Stimulated activated CD4-positive, alpha-beta T cell treated with anti-CD3 and anti-CD28 coated beads, Interleukin-1b, Interleukin-23, amount 100 ng/mL, for 1 hour (primary cell): ENCODE measurements around the gene PPM1H.
"Not testable (repeated sequence)": the region's sequence is repeated elsewhere in the genome, so short reads cannot be mapped to it uniquely, and the experiment has no call there.

ENCODE experiments used
- DNase-seq, 2 donors: peaks; one replicate each; pipeline ENCODE4 v3.0.0-alpha.2; 2020; ENCODE audit warnings: low read depth in 2 of 2

PPM1H gene, protein sequence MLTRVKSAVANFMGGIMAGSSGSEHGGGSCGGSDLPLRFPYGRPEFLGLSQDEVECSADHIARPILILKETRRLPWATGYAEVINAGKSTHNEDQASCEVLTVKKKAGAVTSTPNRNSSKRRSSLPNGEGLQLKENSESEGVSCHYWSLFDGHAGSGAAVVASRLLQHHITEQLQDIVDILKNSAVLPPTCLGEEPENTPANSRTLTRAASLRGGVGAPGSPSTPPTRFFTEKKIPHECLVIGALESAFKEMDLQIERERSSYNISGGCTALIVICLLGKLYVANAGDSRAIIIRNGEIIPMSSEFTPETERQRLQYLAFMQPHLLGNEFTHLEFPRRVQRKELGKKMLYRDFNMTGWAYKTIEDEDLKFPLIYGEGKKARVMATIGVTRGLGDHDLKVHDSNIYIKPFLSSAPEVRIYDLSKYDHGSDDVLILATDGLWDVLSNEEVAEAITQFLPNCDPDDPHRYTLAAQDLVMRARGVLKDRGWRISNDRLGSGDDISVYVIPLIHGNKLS

DNA sequence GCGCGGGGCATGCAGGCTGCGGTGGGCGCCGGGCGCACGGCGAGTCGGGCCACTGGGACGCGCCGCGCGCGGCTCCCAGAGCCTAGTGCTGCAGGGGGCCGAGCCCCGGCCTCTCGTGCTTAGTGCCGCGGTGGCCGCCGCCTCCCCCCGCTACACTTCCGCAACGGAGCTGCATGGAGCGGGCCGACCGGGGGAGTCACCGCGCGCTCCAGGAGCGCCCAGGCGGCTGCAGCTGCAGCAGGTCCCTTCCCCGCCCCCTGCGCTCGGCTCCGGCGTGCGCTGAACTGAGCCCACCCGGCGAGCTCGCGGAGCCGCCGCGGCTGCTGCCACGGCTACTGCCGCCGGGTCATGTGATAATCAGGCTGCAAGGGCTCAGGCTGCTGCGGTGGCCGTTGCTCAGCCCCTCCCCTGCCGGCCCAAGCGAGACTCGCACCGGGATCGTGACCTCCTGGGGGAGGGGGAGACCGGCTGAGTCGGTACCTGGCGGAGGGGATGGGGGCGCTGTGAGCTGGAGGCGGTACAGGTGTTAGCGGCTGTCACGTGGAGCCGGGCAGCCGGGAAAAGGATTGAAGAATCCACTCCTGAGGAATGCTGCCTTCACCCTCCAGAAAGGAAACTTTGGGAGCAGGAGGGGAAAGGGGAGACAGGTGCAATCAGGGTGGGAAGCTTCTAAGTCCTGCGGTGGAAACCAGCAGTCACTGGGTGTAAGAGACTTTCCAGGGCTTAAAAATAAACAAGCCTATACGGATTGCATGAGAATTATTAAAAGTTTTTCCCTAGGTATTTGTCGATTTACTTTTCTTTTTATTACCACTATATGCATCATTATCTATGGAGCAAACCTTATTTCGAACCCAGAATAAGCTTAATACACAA, at the start of gene PPM1H:
PPM1H (minus strand) TSS at position 352 of the 876 bp plus-strand sequence. CDS start 414 bp downstream, outside the sequence.
- no peak for DNase-seq

DNA sequence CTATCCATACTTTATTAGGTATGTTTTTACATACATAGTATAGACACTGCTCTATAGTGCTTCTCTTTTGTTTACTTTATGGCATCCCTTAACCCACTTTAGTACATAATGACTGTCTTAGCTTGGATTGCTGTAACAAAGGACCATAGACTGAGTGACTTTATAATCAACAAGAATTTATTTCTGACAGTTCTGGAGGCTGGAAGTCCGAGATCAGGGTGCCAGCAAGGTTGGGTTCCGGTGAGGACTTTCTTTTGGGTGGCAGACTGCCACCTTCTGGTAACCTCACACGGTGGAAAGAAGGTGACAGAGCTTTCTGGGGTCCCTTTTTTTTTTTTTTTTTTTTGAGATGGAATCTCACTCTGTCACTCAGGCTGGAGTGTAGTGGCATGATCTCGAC, 48.6 kb upstream of the PPM1H start:
- DNase-seq = no peak

DNA sequence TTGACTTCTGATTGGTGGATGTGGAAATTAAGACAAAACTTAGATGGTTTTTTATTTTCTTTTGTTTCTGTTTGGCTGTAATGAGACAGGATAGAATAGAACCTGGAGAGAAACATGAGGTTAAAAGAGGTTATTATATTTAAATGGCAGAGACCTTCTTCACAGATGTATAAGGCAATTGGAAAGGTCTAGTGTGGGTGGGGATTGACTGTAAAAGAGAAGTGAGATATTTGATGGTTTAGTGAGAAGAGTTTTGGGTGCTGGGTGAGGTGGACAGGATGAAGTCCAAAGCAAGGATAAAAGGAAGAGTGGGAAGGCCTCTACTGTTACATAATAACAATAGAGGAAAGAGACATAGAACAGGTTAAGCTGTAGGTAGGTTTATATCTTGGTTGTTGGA, 43.8 kb upstream of the PPM1H start:
- DNase-seq = no peak

DNA sequence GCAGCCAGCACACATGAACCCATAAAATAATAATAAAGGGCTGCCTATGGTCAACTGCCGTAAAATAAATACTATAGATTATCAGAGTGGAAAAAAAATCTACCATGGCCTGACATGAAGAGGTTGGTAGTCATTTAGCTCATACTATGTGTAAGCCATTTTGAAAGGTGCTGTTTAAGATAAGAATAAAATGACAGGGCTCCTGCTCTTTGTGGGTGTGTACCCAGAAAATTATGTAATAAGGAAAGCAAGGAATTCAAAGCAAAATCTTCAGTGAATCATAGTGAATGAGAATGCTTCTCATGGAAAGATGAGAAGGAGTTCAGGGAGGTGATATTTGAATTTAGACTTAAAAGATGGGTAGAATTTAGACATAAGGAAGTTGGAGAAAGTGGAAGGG, 42.9 kb upstream of the PPM1H start:
- no peak for DNase-seq

DNA sequence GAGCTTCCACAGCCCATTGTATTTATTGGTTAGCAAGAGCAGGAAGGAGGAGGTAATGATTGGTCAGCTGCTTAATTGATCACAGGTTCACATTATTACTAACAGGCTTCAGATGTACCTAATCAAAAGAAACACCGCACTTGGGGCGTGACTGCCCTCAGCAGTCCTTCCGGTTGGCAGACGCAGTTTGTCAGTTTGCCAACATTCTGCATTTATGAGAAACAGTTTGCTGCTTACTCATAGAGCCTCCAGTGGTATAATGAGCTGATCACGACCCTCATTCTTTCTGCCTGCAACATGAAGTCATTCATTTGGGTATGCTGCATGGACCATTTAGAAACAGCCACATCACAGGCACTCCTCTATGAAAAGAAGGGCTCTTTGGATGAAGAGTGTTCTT, 42.5 kb upstream of the PPM1H start:
- no peak for DNase-seq

DNA sequence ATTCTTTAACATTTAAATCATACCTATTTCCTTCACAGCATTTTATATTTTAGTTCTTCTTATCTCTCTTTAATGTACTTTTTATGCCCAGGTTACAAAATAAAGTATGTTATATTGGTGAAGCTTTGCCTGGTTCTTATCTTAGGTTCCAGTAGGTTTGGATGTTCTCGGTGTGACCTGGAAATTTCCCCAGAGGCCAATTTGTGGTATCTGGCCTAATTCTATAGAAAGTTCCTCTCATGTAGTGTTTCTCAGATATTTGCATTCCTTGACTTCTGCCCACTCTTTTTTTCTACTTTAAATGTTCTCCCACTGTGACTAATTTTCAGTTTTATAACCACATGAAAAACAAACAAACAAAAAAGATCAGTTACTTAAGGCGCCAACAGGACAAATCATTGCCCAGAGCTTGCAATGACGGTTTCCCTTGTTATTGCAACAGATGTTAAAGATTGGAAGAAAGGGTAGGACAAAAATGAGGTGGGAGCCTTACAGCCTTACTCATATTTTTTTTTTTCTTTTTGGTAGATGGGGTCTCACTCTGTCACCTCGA, 41.2 kb upstream of the PPM1H start:
- no peak for DNase-seq

DNA sequence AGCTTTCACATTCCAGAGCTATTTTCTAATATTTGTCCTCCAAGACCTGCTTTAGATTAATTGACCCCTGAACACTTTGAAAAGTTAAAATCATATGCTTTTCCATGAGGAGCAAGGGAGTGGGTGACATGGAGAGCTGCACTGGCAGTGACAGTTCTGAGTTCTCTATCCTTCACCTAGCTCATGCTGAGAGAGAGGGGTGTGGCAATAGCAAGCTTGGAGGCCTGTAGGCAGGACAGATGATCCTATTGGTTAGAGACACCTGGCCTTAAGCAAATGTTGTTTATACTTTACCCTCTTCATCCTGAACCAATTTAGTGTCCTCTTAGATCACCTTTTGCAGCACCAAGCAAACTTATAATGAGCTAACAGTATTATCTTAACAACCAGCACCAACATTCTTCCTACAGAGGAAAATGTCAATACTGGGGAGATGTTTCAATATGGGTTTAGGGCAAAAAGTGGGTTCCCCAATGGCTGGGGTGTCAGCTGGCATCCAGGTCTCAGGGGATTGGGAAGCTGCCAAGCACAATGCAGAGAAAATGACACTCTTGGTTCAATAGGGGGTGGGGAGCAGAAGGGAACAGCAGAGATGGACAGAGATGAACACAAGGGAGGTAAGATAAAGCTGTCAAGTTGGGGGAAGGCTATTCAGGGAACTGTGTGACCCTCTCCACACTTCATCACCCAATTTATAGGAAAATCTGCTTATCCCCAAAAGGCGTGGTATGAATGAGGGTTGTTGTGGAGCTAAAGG, 37.0 kb upstream of the PPM1H start:
- DNase-seq = no peak

DNA sequence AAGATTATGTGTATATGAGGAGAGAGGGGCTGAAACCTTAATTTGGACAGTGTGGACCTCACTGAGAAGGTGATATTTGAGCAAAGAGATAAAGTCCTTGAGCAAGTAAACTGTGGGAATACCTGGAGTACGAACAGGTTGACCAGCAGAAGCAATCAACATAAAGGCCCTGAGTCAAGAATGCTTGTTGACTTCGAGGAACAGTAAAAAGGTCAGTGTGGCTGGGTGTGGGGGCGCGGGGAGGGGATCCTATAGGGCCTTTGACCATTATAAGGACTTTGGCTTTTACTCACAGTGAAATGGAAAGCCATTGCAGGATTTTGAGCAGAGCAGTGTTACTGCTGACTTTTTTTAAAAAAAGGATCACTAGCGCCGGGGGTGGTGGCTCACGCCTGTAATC, 34.7 kb upstream of the PPM1H start:
- no peak for DNase-seq

DNA sequence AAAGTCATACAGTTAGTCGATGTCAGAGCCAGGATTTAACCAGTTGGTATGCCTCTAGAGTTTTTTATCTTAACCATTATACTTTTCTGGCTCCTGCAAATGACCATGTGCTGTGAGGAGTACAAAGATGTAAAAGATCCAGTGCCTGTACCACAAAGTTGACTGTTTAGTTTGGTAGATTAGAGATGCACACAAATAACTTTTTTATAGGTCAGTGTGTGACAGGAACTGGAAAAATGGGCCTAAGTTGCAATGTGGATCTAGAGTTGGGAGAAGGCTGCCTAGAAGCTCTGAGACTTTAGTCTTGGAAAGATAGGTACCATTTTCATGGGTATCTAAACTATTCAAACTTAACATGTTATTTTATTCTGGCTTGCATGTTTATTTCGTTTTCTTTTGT, 32.8 kb upstream of the PPM1H start:
- DNase-seq = no peak

DNA sequence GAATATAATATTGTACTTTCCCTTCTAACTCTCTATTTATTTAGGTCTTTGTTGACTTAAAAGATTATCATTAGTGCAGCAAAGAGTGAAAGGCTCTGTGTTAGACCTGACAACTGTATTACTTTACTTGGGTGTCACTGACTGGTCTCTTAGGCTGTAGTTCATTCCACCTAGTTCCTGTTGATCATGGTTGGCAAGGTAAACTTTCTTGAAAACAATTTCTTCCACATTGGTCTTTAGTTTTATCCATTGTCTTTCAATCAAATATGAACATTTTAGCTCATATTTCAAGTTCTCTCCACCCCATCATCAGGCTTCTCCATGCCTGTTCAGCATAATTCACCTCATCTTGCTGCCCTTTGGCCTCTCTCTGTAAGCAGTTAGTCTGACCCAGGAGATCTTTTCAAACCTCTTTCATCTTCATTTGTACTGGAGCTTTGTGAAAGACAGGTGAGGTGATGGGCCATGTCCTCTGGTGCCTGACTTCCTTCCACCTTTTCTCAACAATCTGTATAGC, 32.1 kb upstream of the PPM1H start:
- DNase-seq = no peak

DNA sequence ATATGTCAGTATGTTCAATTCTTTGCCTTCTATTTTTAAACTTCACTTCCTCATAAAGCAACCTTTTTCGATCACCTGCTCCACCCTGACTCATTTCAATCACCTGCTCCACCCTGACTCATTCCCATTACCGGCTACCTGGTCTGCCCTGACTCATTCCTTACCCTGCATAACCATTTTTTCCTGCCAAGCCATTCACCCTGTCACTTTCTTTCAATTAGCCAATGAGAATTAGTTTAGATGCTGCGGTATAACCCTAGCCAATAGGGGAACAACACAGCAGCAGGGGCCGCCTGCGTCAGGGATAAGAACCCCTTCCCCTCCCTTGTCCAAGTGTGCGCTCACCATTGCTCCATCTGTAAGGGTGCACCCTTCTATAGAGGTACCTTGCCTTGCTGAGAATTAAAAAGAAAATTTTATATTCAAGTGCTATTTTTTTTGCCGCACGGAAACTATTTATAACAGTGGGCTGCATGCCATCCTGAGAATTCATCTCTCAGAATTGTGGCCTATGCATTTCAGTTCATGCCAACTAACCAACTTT, 31.6 kb upstream of the PPM1H start:
- DNase-seq = not testable (repeated sequence)

DNA sequence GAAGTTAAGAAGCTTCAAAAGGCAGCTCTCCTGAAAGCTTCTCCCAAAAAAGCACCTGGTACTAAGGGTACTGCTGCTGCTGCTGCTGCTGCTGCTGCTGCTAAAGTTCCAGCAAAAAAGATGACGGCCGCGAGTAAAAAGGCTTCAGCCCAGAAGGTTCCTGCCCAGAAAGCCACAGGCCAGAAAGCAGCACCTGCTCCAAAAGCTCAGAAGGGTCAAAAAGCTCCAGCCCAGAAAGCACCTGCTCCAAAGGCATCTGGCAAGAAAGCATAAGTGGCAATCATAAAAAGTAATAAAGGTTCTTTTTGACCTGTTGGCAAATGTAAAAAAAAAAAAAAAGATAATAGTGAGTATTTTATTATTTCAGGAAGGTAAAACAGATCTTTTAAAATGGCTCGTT, 30.8 kb upstream of the PPM1H start:
- not testable (repeated sequence) for DNase-seq

DNA sequence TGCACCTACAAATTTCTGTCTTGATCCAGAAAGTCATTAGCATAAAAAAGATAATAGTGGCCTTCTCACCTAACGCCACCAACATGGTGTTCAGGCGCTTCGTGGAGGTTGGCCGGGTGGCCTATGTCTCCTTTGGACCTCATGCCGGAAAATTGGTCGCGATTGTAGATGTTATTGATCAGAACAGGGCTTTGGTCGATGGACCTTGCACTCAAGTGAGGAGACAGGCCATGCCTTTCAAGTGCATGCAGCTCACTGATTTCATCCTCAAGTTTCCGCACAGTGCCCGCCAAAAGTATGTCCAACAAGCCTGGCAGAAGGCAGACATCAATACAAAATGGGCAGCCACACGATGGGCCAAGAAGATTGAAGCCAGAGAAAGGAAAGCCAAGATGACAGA, 30.3 kb upstream of the PPM1H start:
- not testable (repeated sequence) for DNase-seq

DNA sequence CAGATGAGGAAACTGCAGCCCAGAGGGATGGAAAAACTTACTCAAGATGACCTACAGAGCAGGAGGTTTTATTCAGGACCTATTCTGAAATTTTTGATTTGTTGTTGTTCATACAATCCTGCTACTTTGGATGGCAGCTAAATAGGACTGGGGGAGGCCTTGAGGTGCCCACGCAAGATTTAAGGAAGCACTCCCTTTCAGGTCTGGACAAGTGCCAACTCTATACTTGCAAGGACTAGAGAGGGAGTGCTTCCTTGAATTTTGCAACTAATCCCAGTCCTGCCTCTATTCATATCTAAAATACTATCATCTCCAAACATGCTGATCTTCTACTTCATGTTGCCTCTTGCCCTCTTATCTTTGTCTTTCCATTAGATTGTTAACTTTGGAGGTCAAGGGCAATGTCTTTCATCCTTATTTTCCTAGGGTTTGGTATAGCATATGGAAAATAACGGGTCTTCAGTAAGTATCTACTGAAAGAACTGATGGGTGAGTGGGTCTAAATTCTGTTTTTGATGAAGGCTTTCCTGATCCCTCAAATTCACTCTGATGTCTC, 28.6 kb upstream of the PPM1H start:
- no peak for DNase-seq

DNA sequence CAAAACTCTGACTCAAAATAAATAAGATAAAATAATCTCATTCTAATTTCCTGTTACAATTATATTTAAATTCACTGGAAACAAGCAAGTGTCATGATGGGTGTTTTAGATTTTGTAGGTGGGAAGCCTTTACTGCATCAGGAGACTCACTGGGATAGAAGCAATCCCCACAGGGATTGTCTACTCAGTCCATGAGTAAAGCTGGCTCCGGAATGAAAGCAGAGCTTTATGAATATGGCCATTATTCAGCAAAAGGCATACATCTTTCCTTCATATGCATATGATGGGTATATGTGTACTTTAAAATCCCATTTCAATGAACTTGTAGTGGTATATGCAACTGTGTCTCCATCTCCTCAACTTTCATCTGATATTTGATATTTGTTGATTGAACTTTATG, 25.4 kb upstream of the PPM1H start:
- DNase-seq = no peak

DNA sequence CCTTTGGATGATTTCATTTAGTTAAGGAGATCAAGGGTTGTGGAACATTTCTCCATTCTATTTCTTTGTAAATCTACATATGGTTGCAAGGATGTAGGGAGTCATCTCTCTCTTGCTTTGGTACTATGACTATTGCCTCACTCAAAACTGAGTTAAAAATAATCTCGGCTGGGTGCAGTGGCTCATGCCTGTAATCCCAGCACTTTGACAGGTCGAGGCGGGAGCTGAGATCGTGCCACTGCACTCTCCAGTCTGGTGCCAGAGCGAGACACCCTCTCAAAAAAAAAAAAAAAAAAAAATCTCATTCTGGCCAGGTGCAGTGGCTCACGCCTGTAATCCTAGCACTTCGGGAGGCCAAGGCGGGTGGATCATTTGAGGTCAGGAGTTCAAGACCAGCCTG, 24.8 kb upstream of the PPM1H start:
- no peak for DNase-seq

DNA sequence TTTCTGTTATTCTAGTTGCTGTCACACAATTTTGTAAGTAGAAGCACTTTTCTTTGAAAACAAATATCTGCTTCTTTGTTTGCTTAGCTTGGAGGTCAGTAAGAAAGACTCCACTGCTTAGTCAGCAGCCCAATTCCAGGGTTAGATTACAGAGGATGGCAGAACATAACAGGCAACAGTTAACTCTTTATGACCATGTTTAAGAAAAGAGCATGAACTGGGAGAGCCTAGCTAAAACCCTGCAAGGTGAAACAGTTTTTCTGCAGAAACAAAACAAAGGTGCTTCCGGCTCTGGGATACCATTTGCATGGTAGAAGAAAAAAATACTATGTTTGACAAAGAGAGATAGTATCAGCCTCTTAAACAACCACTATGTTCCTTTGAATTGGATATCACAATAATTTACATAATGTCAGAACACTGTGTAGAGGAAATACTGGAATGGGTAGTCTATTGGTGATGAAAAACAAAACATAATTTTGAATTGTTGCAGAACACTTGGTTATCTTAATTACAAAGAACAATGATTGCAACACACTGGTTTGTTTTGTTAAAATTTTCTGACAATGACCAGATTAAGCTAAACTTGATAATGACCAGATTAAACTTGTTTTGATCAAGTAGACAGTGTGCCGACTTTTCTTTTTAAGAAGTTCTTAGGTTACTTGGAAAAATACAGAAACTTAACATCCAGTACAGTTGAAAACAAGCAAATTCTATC, 22.4 kb upstream of the PPM1H start:
- no peak for DNase-seq

DNA sequence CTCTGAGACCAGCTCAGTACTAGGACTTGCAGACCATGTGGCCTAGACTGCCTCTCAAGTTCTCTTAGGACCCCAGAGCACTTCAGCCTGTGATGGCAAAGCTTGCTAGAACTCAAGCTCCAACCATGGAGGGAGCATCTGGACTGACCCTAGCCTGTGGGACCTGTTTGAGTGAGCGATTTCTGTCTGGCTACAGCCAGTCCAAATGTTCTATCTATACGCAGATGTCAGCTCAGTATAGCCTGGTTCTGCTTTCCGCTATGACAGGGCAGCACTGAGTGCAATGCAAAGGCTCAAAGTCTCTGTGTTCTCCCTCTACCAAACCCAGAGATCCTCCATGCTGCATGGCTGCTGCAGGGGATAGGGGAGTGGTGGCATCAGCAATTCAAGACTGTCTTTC, 20.7 kb upstream of the PPM1H start:
- DNase-seq = no peak

DNA sequence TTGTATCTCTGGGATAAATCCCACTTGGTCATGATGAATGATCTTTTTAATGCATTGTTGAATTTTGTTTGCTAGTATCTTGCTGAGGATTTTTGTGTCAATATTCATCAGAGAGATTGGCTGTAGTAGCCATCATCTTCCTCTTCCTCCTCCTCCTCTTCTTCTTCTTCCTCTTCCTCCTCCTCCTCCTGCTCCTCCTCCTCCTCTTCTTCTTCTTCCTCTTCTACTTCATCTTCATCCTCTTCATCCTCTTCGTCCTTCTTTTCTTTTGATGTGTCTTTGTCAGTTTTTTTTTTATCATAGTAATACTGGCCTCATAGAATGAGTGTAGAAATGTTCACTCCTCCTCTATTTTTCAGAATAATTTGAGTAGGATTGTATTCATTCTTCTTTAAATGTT, 15.4 kb upstream of the PPM1H start:
- no peak for DNase-seq

DNA sequence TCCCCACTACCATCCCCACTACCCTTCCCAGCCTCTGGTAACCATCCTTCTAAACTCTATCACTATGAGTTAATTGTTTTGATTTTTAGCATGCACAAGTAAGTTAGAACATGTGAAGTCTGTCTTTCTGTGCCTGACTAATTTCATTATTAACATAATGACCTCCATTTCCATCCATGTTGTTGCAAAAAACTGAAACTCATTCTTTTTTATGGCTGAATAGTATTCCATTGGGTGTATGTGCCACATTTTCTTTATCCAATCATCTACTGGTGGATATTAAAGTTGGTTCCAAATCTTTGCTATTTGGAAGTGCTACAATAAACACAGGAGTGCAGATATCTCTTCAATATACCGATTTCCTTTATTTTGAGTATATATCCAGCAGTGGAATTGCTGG, 13.2 kb upstream of the PPM1H start:
- no peak for DNase-seq
